ENCODE results near the gene AIF1L. TPM values are rescaled to one million over a fixed set of nuclear protein-coding genes. Genes with fewer than 3 reads are reported as not detected.

The AIF1L gene
- total RNA-seq, 2 donors from 2014 or later = 3.6 to 4.0 TPM

GRCh38 chr9:131069699-131070098 lies 26.6 kb upstream of the AIF1L start:
- H3K4me1 ChIP-seq = no peaks in the 10 kb centered on the region
- TF ChIP-seq CTCF (IDR thresholded peaks at IDR 0.05) = no peak
- no peak overlapping the region for H3K9ac ChIP-seq (ENCODE audit: low read depth in 2 of 2, low read length in 2 of 2)
- H3K4me3 ChIP-seq = no peak overlapping the region
- H3K27ac ChIP-seq = no peak overlapping the region
- intact Hi-C loops (cut with DNase I) = no loop called here
- H3K36me3 ChIP-seq = no peaks in the 10 kb centered on the region
- H3K9me3 ChIP-seq = no peaks in the 10 kb centered on the region
- no peak for DNase-seq
- H3K27me3 ChIP-seq = no peaks in the 10 kb centered on the region

- H3K4me3 ChIP-seq = no peak overlapping the region
- no peaks in the 10 kb centered on the region for H3K36me3 ChIP-seq
- intact Hi-C loops (cut with DNase I) = no loop called here
- H3K9ac ChIP-seq (ENCODE audit: low read depth in 2 of 2, low read length in 2 of 2) = no peak overlapping the region
- no peaks in the 10 kb centered on the region for H3K4me1 ChIP-seq
- H3K27ac ChIP-seq = no peak overlapping the region
- no peak for TF ChIP-seq CTCF (IDR thresholded peaks at IDR 0.05)
- H3K27me3 ChIP-seq = no peaks in the 10 kb centered on the region
- DNase-seq = no peak
- H3K9me3 ChIP-seq = no peaks in the 10 kb centered on the region
Observed at GRCh38 chr9:131072107-131072870, 24.0 kb upstream of the AIF1L start.

DNA sequence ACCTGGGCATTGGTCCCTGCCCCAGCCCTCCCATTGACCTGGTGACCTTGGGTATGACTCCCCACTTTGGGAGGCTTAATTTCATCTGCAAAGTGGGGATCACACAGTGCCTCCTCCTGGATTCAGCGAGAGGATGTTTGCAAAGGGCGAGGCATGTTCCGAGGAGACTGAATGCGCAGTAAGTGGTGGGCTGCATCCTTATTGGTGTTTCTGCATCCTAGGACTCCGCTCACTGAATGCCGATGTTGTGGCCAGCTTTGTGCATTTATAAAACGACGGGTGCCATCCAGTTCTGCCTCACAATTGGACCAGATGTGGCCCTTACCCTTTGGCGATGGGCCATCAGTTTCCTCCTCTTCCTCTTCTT lies 23.5 kb upstream of the AIF1L start:
- no peak for TF ChIP-seq CTCF (IDR thresholded peaks at IDR 0.05)

GRCh38 chr9:131076347-131077195 lies 19.8 kb upstream of the AIF1L start:
- no peak for TF ChIP-seq CTCF (IDR thresholded peaks at IDR 0.05)
- Histone ChIP-seq H3K4me1 (no peaks in the 10 kb centered on the region), H3K9me3 (no peaks in the 10 kb centered on the region), H3K4me3 (no peak overlapping the region), H3K27ac (no peak overlapping the region), H3K36me3 (no peaks in the 10 kb centered on the region), H3K27me3 (no peaks in the 10 kb centered on the region), H3K9ac (ENCODE audit: low read depth in 2 of 2, low read length in 2 of 2) (no peak overlapping the region)
- intact Hi-C loops (cut with DNase I) = no loop called here
- DNase-seq = no peak

More for the DNA sequence above, 23.5 kb upstream of the AIF1L start:
- no peaks in the 10 kb centered on the region for H3K36me3 ChIP-seq
- intact Hi-C loops (cut with DNase I) = no loop called here
- no peak overlapping the region for H3K4me3 ChIP-seq
- H3K9ac ChIP-seq (ENCODE audit: low read depth in 2 of 2, low read length in 2 of 2) = no peak overlapping the region
- H3K27ac ChIP-seq = no peak overlapping the region
- no peaks in the 10 kb centered on the region for H3K27me3 ChIP-seq
- H3K4me1 ChIP-seq = no peaks in the 10 kb centered on the region
- DNase-seq = no peak
- no peaks in the 10 kb centered on the region for H3K9me3 ChIP-seq

GRCh38 chr9:131078427-131079366 lies 17.6 kb upstream of the AIF1L start:
- H3K4me3 ChIP-seq = no peak overlapping the region
- no peak overlapping the region for H3K27ac ChIP-seq
- H3K27me3 ChIP-seq = no peaks in the 10 kb centered on the region
- DNase-seq = no peak
- no peak overlapping the region for H3K9ac ChIP-seq (ENCODE audit: low read depth in 2 of 2, low read length in 2 of 2)
- H3K4me1 ChIP-seq = no peaks in the 10 kb centered on the region
- intact Hi-C loops (cut with DNase I) = no loop called here
- H3K36me3 ChIP-seq = no peaks in the 10 kb centered on the region
- H3K9me3 ChIP-seq = no peaks in the 10 kb centered on the region
- no peak for TF ChIP-seq CTCF (IDR thresholded peaks at IDR 0.05)
